Mucosa of descending colon (tissue), 3 donors: ENCODE measurements around the gene GPATCH8. TPM values are rescaled to one million over a fixed set of nuclear protein-coding genes. Genes with fewer than 3 reads are reported as not detected.

Experiments
- ATAC-seq: fragments of 200-7000 bp; cut with Tn5 transposase; one replicate; pipeline ENCODE4 v1.9.1; 2020; ENCODE audit warnings: mild to moderate bottlenecking, moderate library complexity
- DNase-seq, 3 donors: peaks; one replicate each; pipeline ENCODE4 v3.0.0-alpha.2; 2020
- H3K36me3 ChIP-seq: fragments of 200-600 bp; one replicate; pipeline ENCODE4 v1.8.0; 2021; ENCODE audit warnings: low read depth, mild to moderate bottlenecking
- H3K4me1 ChIP-seq: fragments of 200-600 bp; one replicate; pipeline ENCODE4 v1.8.0; 2021; ENCODE audit warnings: low read depth, mild to moderate bottlenecking
- H3K4me3 ChIP-seq: fragments of 200-600 bp; one replicate; pipeline ENCODE4 v1.8.0; 2021; ENCODE audit warnings: mild to moderate bottlenecking
- H3K9me3 ChIP-seq: fragments of 200-600 bp; one replicate; pipeline ENCODE4 v1.8.0; 2021; ENCODE audit warnings: mild to moderate bottlenecking
- CTCF ChIP-seq: fragments of 200-600 bp; IDR thresholded peaks from one replicate; pipeline ENCODE4 v1.8.0; 2022; ENCODE audit warnings: antibody characterized with exemption, mild to moderate bottlenecking
- intact Hi-C, 2 donors: fragments of 100-400 bp; cut with DNase I in 1 of 2; cut with micrococcal nuclease in 1 of 2; formaldehyde crosslinking; loops; one replicate each; pipeline versions ENCODE4 v1.11.0 to v1.11.1; 2022; cut with DNase I, micrococcal nuclease
- total RNA-seq, 3 donors: library from RNA; stranded (reverse); fragmentation: NEBNext Ultra II Directional in 2 of 3; extraction: Animal tissue kit (Norgen Biotek cat#: 25700) in 2 of 3; gene quantifications; one replicate each; pipeline versions ENCODE4 v1.2.1 to v1.2.4, GENCODE V29; 2021 to 2023
- donor health status: DM: no; HTN: no; CAD: no; lungs with moderate emphysema.
- donor health status: DM: no; HTN: no; CAD: no.
- donor health status: DM: no; HTN: yes; CAD: no.

The GPATCH8 gene
- total RNA-seq, 3 donors from 2014 or later = 34.8 to 48.4 (median 36.3) TPM

- no peak for TF ChIP-seq CTCF
- no peaks in the 10 kb centered on the region for H3K36me3 ChIP-seq
- peaks cover 7% of the 10 kb centered on the region for H3K4me1 ChIP-seq
- no peak overlapping the region for H3K4me3 ChIP-seq
- H3K9me3 ChIP-seq = no peaks in the 10 kb centered on the region
- intact Hi-C loops = no loop called here
- no peak for DNase-seq
- ATAC-seq = peak; percentile 41
Measured at GRCh38 chr17:44362949-44363612, 140.1 kb downstream of the GPATCH8 start.

- H3K36me3 ChIP-seq = no peaks in the 10 kb centered on the region
- DNase-seq = no peak
- peaks cover 7% of the 10 kb centered on the region for H3K4me1 ChIP-seq
- H3K9me3 ChIP-seq = no peaks in the 10 kb centered on the region
- ATAC-seq = no peak
- intact Hi-C loops = no loop called here
- H3K4me3 ChIP-seq = no peak overlapping the region
- no peak for TF ChIP-seq CTCF
Measured at GRCh38 chr17:44362459-44362948, 140.7 kb downstream of the GPATCH8 start.

GRCh38 chr17:44361292-44362260 is 141.6 kb downstream of the GPATCH8 start:
- ATAC-seq (no peak), DNase-seq (no peak)
- H3K4me1 ChIP-seq = peaks cover 7% of the 10 kb centered on the region
- H3K9me3 ChIP-seq = no peaks in the 10 kb centered on the region
- H3K4me3 ChIP-seq = no peak overlapping the region
- H3K36me3 ChIP-seq = no peaks in the 10 kb centered on the region
- TF ChIP-seq CTCF = no peak
- intact Hi-C loops = no loop called here

GRCh38 chr17:44360826-44361225 is 142.4 kb downstream of the GPATCH8 start:
- Histone ChIP-seq H3K4me3 (no peak overlapping the region), H3K36me3 (no peaks in the 10 kb centered on the region), H3K9me3 (no peaks in the 10 kb centered on the region), H3K4me1 (peaks cover 7% of the 10 kb centered on the region)
- intact Hi-C loops = no loop called here
- TF ChIP-seq CTCF = no peak
- DNase-seq (no peak), ATAC-seq (no peak)

- no peaks in the 10 kb centered on the region for H3K9me3 ChIP-seq
- no peak for TF ChIP-seq CTCF
- DNase-seq = no peak
- no peak for ATAC-seq
- H3K4me3 ChIP-seq = no peak overlapping the region
- intact Hi-C loops = no loop called here
- peaks cover 7% of the 10 kb centered on the region for H3K4me1 ChIP-seq
- no peaks in the 10 kb centered on the region for H3K36me3 ChIP-seq
Measured at GRCh38 chr17:44360144-44360533, 143.1 kb downstream of the GPATCH8 start.
